PC-9 (cell line): ENCODE results near the gene ARSD. TPM values are rescaled to one million over a fixed set of nuclear protein-coding genes. Genes with fewer than 3 reads are reported as not detected.

ENCODE experiments used
- BruUV-seq: library from RNA; stranded (reverse); fragments of 400-500 nt; replicated peaks from 2 replicates; lab custom pipeline; 2021; lab: Mats Ljungman, UMichigan
- CTCF ChIA-PET: fragments of 300-600 bp; sonication (Branson Sonifier 250); formaldehyde crosslinking; loops from one replicate; lab custom pipeline; 2022; ENCODE audit warnings: antibody characterized with exemption; lab: Charles Lee
- POLR2A ChIA-PET: fragments of 300-600 bp; sonication (Branson Sonifier 250); formaldehyde crosslinking; loops from one replicate; lab custom pipeline; 2022; ENCODE audit warnings: antibody characterized with exemption; ENCODE audit not compliant: unreplicated experiment; lab: Charles Lee
- DNase-seq, 2 experiments: peaks; one replicate each; pipeline versions ENCODE4 v3.0.0 to v3.0.0-alpha.2; 2015 to 2022; ENCODE audit warnings: mixed read lengths in 1 of 2
- H2AFZ ChIP-seq: fragments of 200-600 bp; sonication (generic); 2 replicates; pipeline ENCODE4 v1.8.1; 2017; ENCODE audit warnings: antibody characterized with exemption
- H3F3A ChIP-seq: fragments of 200-600 bp; sonication (generic); 2 replicates; pipeline ENCODE4 v1.8.1; 2017; ENCODE audit warnings: antibody characterized with exemption, mild to moderate bottlenecking, low read depth; ENCODE audit not compliant: insufficient read depth
- H3K27ac ChIP-seq: fragments of 200-600 bp; sonication (generic); 2 replicates; pipeline ENCODE4 v1.6.1; 2016; ENCODE audit warnings: mixed run types
- H3K27me3 ChIP-seq: fragments of 200-600 bp; sonication (generic); 2 replicates; pipeline ENCODE4 v1.6.1; 2016; ENCODE audit warnings: low read depth, mixed run types; ENCODE audit not compliant: insufficient read depth
- H3K36me3 ChIP-seq: fragments of 200-600 bp; sonication (generic); 2 replicates; pipeline ENCODE4 v1.6.1; 2016; ENCODE audit warnings: low read depth, mixed run types
- H3K4me1 ChIP-seq: fragments of 200-600 bp; sonication (generic); replicated peaks from 2 replicates; pipeline ENCODE4 v1.6.1; 2016; ENCODE audit warnings: mixed run types; ENCODE audit not compliant: insufficient read depth
- H3K4me2 ChIP-seq: fragments of 200-600 bp; sonication (generic); 2 replicates; pipeline ENCODE4 v1.6.1; 2017; ENCODE audit warnings: mixed run types
- H3K4me3 ChIP-seq: fragments of 200-600 bp; sonication (generic); 2 replicates; pipeline ENCODE4 v1.6.1; 2016; ENCODE audit warnings: mixed run types
- H3K79me2 ChIP-seq: fragments of 200-600 bp; sonication (generic); 2 replicates; pipeline ENCODE4 v1.6.1; 2017; ENCODE audit warnings: low read depth, mixed run types
- H3K9me2 ChIP-seq: fragments of 200-600 bp; sonication (generic); 2 replicates; pipeline ENCODE4 v1.8.1; 2017; ENCODE audit warnings: mild to moderate bottlenecking; ENCODE audit not compliant: insufficient read depth
- H3K9me3 ChIP-seq: fragments of 200-600 bp; sonication (generic); 2 replicates; pipeline ENCODE4 v1.8.1; 2016; ENCODE audit warnings: low read depth; ENCODE audit not compliant: insufficient read depth
- H4K20me1 ChIP-seq: fragments of 200-600 bp; sonication (generic); 2 replicates; pipeline ENCODE4 v1.8.1; 2017; ENCODE audit not compliant: insufficient read depth
- CTCF ChIP-seq: fragments of 200-600 bp; sonication (generic); conservative IDR thresholded peaks from 2 replicates; pipeline ENCODE4 v1.6.1; 2017; ENCODE audit warnings: mixed run types, antibody characterized with exemption, mild to moderate bottlenecking, moderate library complexity
- EZH2 ChIP-seq: fragments of 200-600 bp; sonication (generic); IDR thresholded peaks from 2 replicates; pipeline ENCODE4 v1.8.0; 2017; ENCODE audit warnings: antibody characterized with exemption, low read depth
- intact Hi-C: fragments of 100-400 bp; cut with micrococcal nuclease; formaldehyde crosslinking; loops from one replicate; pipeline ENCODE4 v1.10.0; 2022; ENCODE audit not compliant: unreplicated experiment
- total RNA-seq: library from RNA; stranded (reverse); gene quantifications from 2 replicates; pipeline ENCODE4 v1.2.3, GENCODE V29; 2021

ARSD gene
- total RNA-seq, 1 experiment from 2014 or later = 15.5 TPM

GRCh38 chrX:2972391-2972790, 43.3 kb upstream of the ARSD start:
- Histone ChIP-seq H3K9me2 (no peaks in the 10 kb centered on the region), H3K4me2 (no peak overlapping the region), H3K36me3 (no peaks in the 10 kb centered on the region), H4K20me1 (no peaks in the 10 kb centered on the region), H3K4me1 (no peaks in the 10 kb centered on the region), H3K79me2 (no peaks in the 10 kb centered on the region), H3K4me3 (no peak overlapping the region), H3F3A (peaks cover 5% of the 10 kb centered on the region; the same call in 1 of the 2 replicates), H3K9me3 (no peaks in the 10 kb centered on the region), H3K27me3 (peaks cover 26% of the 10 kb centered on the region), H3K27ac (no peak overlapping the region), H2AFZ (no peak overlapping the region)
- ChIA-PET POLR2A (no interaction called here), CTCF (no interaction called here)
- TF ChIP-seq EZH2 (no peak), CTCF (no peak)
- no TSS peak for BruUV-seq
- intact Hi-C loops = no loop called here
- no peak for DNase-seq

- no peaks in the 10 kb centered on the region for H3K36me3 ChIP-seq
- no peaks in the 10 kb centered on the region for H3K9me3 ChIP-seq
- no peaks in the 10 kb centered on the region for H4K20me1 ChIP-seq
- ChIA-PET CTCF (no interaction called here), POLR2A (no interaction called here)
- H3K79me2 ChIP-seq = no peaks in the 10 kb centered on the region
- no peak overlapping the region for H2AFZ ChIP-seq
- intact Hi-C loops = no loop called here
- no peaks in the 10 kb centered on the region for H3K4me1 ChIP-seq
- H3F3A ChIP-seq = no peaks in the 10 kb centered on the region
- no peak overlapping the region for H3K27ac ChIP-seq
- peaks cover 26% of the 10 kb centered on the region for H3K27me3 ChIP-seq
- no peaks in the 10 kb centered on the region for H3K9me2 ChIP-seq
- TF ChIP-seq CTCF (no peak), EZH2 (no peak)
- H3K4me3 ChIP-seq = no peak overlapping the region
- DNase-seq = no peak
- no peak overlapping the region for H3K4me2 ChIP-seq
- no TSS peak for BruUV-seq
Measured at GRCh38 chrX:2969021-2969420, 39.9 kb upstream of the ARSD start.

GRCh38 chrX:2967998-2968909, 39.1 kb upstream of the ARSD start:
- Histone ChIP-seq H3K9me2 (no peaks in the 10 kb centered on the region), H3K79me2 (no peaks in the 10 kb centered on the region), H3K27me3 (peaks cover 26% of the 10 kb centered on the region), H4K20me1 (no peaks in the 10 kb centered on the region), H3K27ac (no peak overlapping the region), H3K4me2 (no peak overlapping the region), H3K9me3 (no peaks in the 10 kb centered on the region), H3K4me1 (no peaks in the 10 kb centered on the region), H3F3A (no peaks in the 10 kb centered on the region), H3K4me3 (no peak overlapping the region), H3K36me3 (no peaks in the 10 kb centered on the region), H2AFZ (no peak overlapping the region)
- no peak for TF ChIP-seq CTCF
- no peak for TF ChIP-seq EZH2
- intact Hi-C loops = no loop called here
- DNase-seq = peak in 1 of 2 experiments; percentile 5
- BruUV-seq = no TSS peak
- CTCF ChIA-PET = no interaction called here
- POLR2A ChIA-PET = no interaction called here
